ENCODE results near the gene MUC22. TPM values are rescaled to one million over a fixed set of nuclear protein-coding genes. Genes with fewer than 3 reads are reported as not detected.

MUC22 gene
- total RNA-seq, 1 donor from 2014 or later = 0.05 TPM

- H3K9me3 Mint-ChIP-seq (ENCODE audit: unreplicated experiment) = no peaks in the 10 kb centered on the region
- Histone ChIP-seq H3K4me2 (ENCODE audit: low read length) (peak overlapping the region; percentile 67), H3K9me3 (ENCODE audit: insufficient read depth, low read depth, low read length) (no peaks in the 10 kb centered on the region), H3K4me3 (ENCODE audit: insufficient read depth, low read depth, low read length) (no peak overlapping the region), H3K79me2 (ENCODE audit: insufficient read depth, low read length) (no peaks in the 10 kb centered on the region), H3K9ac (ENCODE audit: low read length) (no peak overlapping the region), H3K4me1 (ENCODE audit: insufficient read depth, low read length) (peaks cover 7% of the 10 kb centered on the region), H2AFZ (ENCODE audit: low read depth, low read length) (peak overlapping the region; percentile 74), H4K20me1 (ENCODE audit: insufficient read depth, low read length) (no peaks in the 10 kb centered on the region), H3K36me3 (ENCODE audit: insufficient read depth, low read length) (no peaks in the 10 kb centered on the region), H3K27me3 (ENCODE audit: insufficient read depth, low read length) (no peaks in the 10 kb centered on the region), H3K27ac (ENCODE audit: low read depth, low read length) (no peak overlapping the region)
- no peak for DNase-seq (ENCODE audit: low read depth)
- H3K27me3 Mint-ChIP-seq (ENCODE audit: low read depth, unreplicated experiment) = no peaks in the 10 kb centered on the region
- TF ChIP-seq, protein P1, sequence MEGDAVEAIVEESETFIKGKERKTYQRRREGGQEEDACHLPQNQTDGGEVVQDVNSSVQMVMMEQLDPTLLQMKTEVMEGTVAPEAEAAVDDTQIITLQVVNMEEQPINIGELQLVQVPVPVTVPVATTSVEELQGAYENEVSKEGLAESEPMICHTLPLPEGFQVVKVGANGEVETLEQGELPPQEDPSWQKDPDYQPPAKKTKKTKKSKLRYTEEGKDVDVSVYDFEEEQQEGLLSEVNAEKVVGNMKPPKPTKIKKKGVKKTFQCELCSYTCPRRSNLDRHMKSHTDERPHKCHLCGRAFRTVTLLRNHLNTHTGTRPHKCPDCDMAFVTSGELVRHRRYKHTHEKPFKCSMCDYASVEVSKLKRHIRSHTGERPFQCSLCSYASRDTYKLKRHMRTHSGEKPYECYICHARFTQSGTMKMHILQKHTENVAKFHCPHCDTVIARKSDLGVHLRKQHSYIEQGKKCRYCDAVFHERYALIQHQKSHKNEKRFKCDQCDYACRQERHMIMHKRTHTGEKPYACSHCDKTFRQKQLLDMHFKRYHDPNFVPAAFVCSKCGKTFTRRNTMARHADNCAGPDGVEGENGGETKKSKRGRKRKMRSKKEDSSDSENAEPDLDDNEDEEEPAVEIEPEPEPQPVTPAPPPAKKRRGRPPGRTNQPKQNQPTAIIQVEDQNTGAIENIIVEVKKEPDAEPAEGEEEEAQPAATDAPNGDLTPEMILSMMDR (IDR thresholded peaks at IDR 0.05; ENCODE audit: insufficient read depth, low read depth, low read length) = peak; percentile 87
- TF ChIP-seq EZH2 (IDR thresholded peaks at IDR 0.05; ENCODE audit: insufficient read depth, low read length) = no peak
- no peak overlapping the region for H3K27ac Mint-ChIP-seq (ENCODE audit: unreplicated experiment)
- peaks cover 11% of the 10 kb centered on the region for H3K4me1 Mint-ChIP-seq (ENCODE audit: low read depth, unreplicated experiment)
- no peak overlapping the region for H3K4me3 Mint-ChIP-seq (ENCODE audit: unreplicated experiment)
- FAIRE-seq = peak; percentile 26
- no peaks in the 10 kb centered on the region for H3K36me3 Mint-ChIP-seq (ENCODE audit: low read depth, unreplicated experiment)
These were observed 69.5 kb downstream of the MUC22 start for GRCh38 chr6:31079656-31080261.

GRCh38 chr6:31081872-31082271, 71.6 kb downstream of the MUC22 start:
- no peak overlapping the region for H2AFZ ChIP-seq (ENCODE audit: low read depth, low read length)
- H3K4me3 ChIP-seq (ENCODE audit: insufficient read depth, low read depth, low read length) = no peak overlapping the region
- no peak overlapping the region for H3K27ac ChIP-seq (ENCODE audit: low read depth, low read length)
- no peak overlapping the region for H3K27ac Mint-ChIP-seq (ENCODE audit: unreplicated experiment)
- H3K9ac ChIP-seq (ENCODE audit: low read length) = no peak overlapping the region
- no peaks in the 10 kb centered on the region for H3K27me3 Mint-ChIP-seq (ENCODE audit: low read depth, unreplicated experiment)
- H3K4me1 ChIP-seq (ENCODE audit: insufficient read depth, low read length) = peaks cover 12% of the 10 kb centered on the region
- peaks cover 26% of the 10 kb centered on the region for H3K4me1 Mint-ChIP-seq (ENCODE audit: low read depth, unreplicated experiment)
- no peaks in the 10 kb centered on the region for H3K9me3 ChIP-seq (ENCODE audit: insufficient read depth, low read depth, low read length)
- H3K4me2 ChIP-seq (ENCODE audit: low read length) = no peak overlapping the region
- DNase-seq (ENCODE audit: low read depth) (no peak), FAIRE-seq (no peak)
- H3K36me3 Mint-ChIP-seq (ENCODE audit: low read depth, unreplicated experiment) = no peaks in the 10 kb centered on the region
- no peaks in the 10 kb centered on the region for H3K36me3 ChIP-seq (ENCODE audit: insufficient read depth, low read length)
- no peaks in the 10 kb centered on the region for H4K20me1 ChIP-seq (ENCODE audit: insufficient read depth, low read length)
- H3K4me3 Mint-ChIP-seq (ENCODE audit: unreplicated experiment) = no peak overlapping the region
- no peak for TF ChIP-seq EZH2 (IDR thresholded peaks at IDR 0.05; ENCODE audit: insufficient read depth, low read length)
- TF ChIP-seq, protein P1 (IDR thresholded peaks at IDR 0.05; ENCODE audit: insufficient read depth, low read depth, low read length) = no peak
- no peaks in the 10 kb centered on the region for H3K9me3 Mint-ChIP-seq (ENCODE audit: unreplicated experiment)
- H3K27me3 ChIP-seq (ENCODE audit: insufficient read depth, low read length) = no peaks in the 10 kb centered on the region
- H3K79me2 ChIP-seq (ENCODE audit: insufficient read depth, low read length) = no peaks in the 10 kb centered on the region

- Mint-ChIP-seq H3K9me3 (ENCODE audit: unreplicated experiment) (no peaks in the 10 kb centered on the region), H3K36me3 (ENCODE audit: low read depth, unreplicated experiment) (no peaks in the 10 kb centered on the region), H3K27me3 (ENCODE audit: low read depth, unreplicated experiment) (no peaks in the 10 kb centered on the region), H3K27ac (ENCODE audit: unreplicated experiment) (peak overlapping the region; percentile 98), H3K4me1 (ENCODE audit: low read depth, unreplicated experiment) (peaks cover 32% of the 10 kb centered on the region), H3K4me3 (ENCODE audit: unreplicated experiment) (peak overlapping the region; percentile 60)
- H4K20me1 ChIP-seq (ENCODE audit: insufficient read depth, low read length) = no peaks in the 10 kb centered on the region
- no peaks in the 10 kb centered on the region for H3K27me3 ChIP-seq (ENCODE audit: insufficient read depth, low read length)
- TF ChIP-seq, protein P1 (IDR thresholded peaks at IDR 0.05; ENCODE audit: insufficient read depth, low read depth, low read length) = no peak
- no peak for TF ChIP-seq EZH2 (IDR thresholded peaks at IDR 0.05; ENCODE audit: insufficient read depth, low read length)
- peaks cover 17% of the 10 kb centered on the region for H3K4me1 ChIP-seq (ENCODE audit: insufficient read depth, low read length)
- H3K4me3 ChIP-seq (ENCODE audit: insufficient read depth, low read depth, low read length) = no peak overlapping the region
- H3K36me3 ChIP-seq (ENCODE audit: insufficient read depth, low read length) = no peaks in the 10 kb centered on the region
- no peak overlapping the region for H3K9ac ChIP-seq (ENCODE audit: low read length)
- DNase-seq (ENCODE audit: low read depth) = peak; percentile 67
- H3K4me2 ChIP-seq (ENCODE audit: low read length) = no peak overlapping the region
- FAIRE-seq = no peak
- H3K9me3 ChIP-seq (ENCODE audit: insufficient read depth, low read depth, low read length) = no peaks in the 10 kb centered on the region
- no peak overlapping the region for H3K27ac ChIP-seq (ENCODE audit: low read depth, low read length)
- no peaks in the 10 kb centered on the region for H3K79me2 ChIP-seq (ENCODE audit: insufficient read depth, low read length)
- no peak overlapping the region for H2AFZ ChIP-seq (ENCODE audit: low read depth, low read length)
These were observed 73.6 kb downstream of the MUC22 start for GRCh38 chr6:31083742-31084354.
